Retinal pigment epithelial cell (primary cell): ENCODE data around the gene CLEC11A.

Experiments
- DNase-seq: peaks from one replicate; pipeline ENCODE4 v3.0.0-alpha.2; 2010; ENCODE audit warnings: low read depth
- H3K4me3 ChIP-seq: 2 replicates; pipeline ENCODE4 v1.5.1; 2011; ENCODE audit warnings: mild to moderate bottlenecking, low read length, control low read depth, moderate library complexity
- CTCF ChIP-seq: conservative IDR thresholded peaks from 2 replicates; pipeline ENCODE4 v1.5.1; 2011; ENCODE audit warnings: low read depth, low read length, control low read depth, inconsistent platforms

CLEC11A gene, protein sequence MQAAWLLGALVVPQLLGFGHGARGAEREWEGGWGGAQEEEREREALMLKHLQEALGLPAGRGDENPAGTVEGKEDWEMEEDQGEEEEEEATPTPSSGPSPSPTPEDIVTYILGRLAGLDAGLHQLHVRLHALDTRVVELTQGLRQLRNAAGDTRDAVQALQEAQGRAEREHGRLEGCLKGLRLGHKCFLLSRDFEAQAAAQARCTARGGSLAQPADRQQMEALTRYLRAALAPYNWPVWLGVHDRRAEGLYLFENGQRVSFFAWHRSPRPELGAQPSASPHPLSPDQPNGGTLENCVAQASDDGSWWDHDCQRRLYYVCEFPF

GRCh38 chr19:50723069-50723468 lies at the start of gene CLEC11A:
CLEC11A (plus strand) TSS chr19:50723364; CDS start chr19:50723526, 162 bp downstream.
- no peak for TF ChIP-seq CTCF
- DNase-seq: no peak
- no peak within 1 kb of the TSS for H3K4me3 ChIP-seq

DNA sequence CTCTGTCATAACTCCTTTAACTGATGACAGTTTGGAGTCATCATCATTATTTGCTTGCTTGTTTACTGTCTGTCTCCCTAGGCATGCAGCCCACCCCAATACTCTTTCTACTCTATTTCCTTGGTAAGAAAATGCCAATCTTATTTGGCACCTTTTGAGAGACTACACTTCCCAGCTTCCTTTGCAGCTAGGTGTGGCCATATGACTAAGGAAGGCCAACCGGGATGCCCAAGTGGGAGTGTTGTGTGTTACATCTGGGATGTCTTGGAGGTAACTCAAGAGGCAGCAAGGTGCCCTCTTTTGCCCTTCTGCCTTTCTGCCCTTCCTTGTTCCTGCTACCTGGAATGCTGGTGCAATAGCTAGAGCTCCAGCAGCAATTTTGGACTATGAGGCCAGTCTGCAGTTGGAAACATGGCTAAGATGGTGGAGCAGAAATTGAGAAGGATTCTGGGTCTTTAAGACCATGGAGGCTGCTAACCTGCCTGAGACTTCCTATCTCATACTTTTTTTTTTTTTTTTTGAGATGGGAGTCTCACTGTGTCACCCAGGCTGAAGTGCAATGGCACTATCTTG lies 46.5 kb upstream of the CLEC11A start:
- H3K4me3 ChIP-seq: no peak overlapping the region
- no peak for TF ChIP-seq CTCF
- DNase-seq: no peak

GRCh38 chr19:50677636-50678035 lies 45.5 kb upstream of the CLEC11A start:
- no peak overlapping the region for H3K4me3 ChIP-seq
- DNase-seq: no peak
- TF ChIP-seq CTCF: no peak

GRCh38 chr19:50678323-50678722 lies 44.8 kb upstream of the CLEC11A start:
- DNase-seq: no peak
- no peak overlapping the region for H3K4me3 ChIP-seq
- no peak for TF ChIP-seq CTCF

DNA sequence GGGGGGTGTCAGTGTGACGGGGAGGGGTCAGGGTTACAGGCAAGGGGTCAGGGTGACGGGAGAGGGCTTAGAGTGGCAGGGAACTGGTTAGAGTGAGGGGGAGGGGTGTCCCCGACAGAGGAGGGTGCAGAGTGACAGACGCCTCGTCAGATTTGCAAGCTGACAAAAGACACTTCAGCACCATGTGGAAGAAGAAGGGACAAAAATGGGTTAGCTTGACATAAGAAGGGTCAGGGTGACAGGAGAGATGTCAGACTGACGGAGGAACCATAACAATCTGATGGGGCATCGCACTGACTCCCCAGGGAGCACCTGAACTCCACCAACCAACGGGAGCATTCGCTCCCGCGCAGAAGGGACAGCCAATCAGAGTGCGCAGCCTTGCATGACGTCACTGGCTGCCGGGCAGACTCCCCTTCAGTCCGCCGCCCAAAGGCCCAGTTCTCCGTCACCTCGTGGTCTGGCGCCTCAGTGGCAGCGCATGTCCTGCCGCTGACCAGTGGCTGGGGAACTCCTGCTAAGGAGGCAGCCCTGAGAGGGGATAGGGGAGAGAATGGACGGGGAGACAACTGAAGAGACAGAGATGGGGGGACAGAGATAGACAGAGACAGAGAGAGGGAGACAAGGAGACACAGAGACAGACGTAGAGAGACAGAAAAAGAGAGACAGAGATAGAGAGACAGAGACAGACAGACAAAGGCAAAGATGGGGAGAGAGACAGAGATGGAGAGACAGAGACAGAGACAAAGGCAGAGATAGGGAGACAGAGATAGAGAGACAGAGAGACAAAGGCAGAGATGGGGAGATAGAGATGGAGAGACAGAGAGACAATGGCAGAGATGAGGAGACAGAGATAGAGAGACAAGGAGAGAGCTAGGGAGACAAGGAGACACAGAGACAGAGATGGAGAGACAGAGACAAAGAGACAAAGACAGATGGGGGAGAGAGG lies 43.7 kb upstream of the CLEC11A start:
- no peak for TF ChIP-seq CTCF
- DNase-seq: no peak
- no peak overlapping the region for H3K4me3 ChIP-seq

GRCh38 chr19:50686310-50687032 lies 36.7 kb upstream of the CLEC11A start:
- H3K4me3 ChIP-seq: no peak overlapping the region
- no peak for TF ChIP-seq CTCF
- no peak for DNase-seq
